SK-N-SH (cell line): ENCODE data around the gene KY. TPM values are rescaled to one million over a fixed set of nuclear protein-coding genes. Genes with fewer than 3 reads are reported as not detected.
A peak's percentile ranks its signal among the peaks of the same experiment; 100 is the strongest.

Experiments used
- CTCF ChIA-PET: fragments of 300-600, 350-600 bp; formaldehyde crosslinking; extraction: SDS; loops from one replicate; lab custom pipeline; 2021; lab: Yijun Ruan, JAX
- POLR2A ChIA-PET: fragments of 350-600 bp; sonication (Branson Sonifier 250); formaldehyde crosslinking; extraction: SDS; loops from one replicate; lab custom pipeline; 2020; ENCODE audit warnings: antibody characterized with exemption, inconsistent platforms; lab: Yijun Ruan, JAX
- DNase-seq: peaks from one replicate; pipeline ENCODE4 v3.0.0; 2012
- H2AFZ ChIP-seq: fragments of 200-600 bp; sonication (generic); 2 replicates; pipeline ENCODE4 v1.8.1; 2016; ENCODE audit warnings: antibody characterized with exemption, mild to moderate bottlenecking, low read depth
- H3F3A ChIP-seq: fragments of 200-600 bp; sonication (generic); replicated peaks from 2 replicates; pipeline ENCODE3; 2016; ENCODE audit warnings: antibody characterized with exemption, mild to moderate bottlenecking; ENCODE audit not compliant: insufficient read depth
- H3K27ac ChIP-seq, 2 experiments: fragments of 200-500 bp in 1 of 2; fragments of 200-600 bp in 1 of 2; sonication (Bioruptor generic) in 1 of 2; sonication (generic), shearing (Covaris generic) in 1 of 2; 2 replicates each; pipeline versions ENCODE4 v1.5.1 to v1.6.1; 2014 to 2016; ENCODE audit warnings: low read depth in 2 of 2, inconsistent platforms in 1 of 2, low read length in 1 of 2, mild to moderate bottlenecking in 1 of 2, mixed read lengths in 1 of 2
- H3K27me3 ChIP-seq: fragments of 200-600 bp; sonication (generic), shearing (Covaris generic); 2 replicates; pipeline ENCODE4 v1.6.1; 2016; ENCODE audit warnings: mixed run types; ENCODE audit not compliant: insufficient read depth
- H3K36me3 ChIP-seq, 2 experiments: fragments of 200-500 bp in 1 of 2; fragments of 200-600 bp in 1 of 2; sonication (Bioruptor generic) in 1 of 2; sonication (generic) in 1 of 2; replicated peaks in 1 of 2; 2 replicates each; pipeline versions ENCODE3 to v1.5.1; 2014 to 2016; ENCODE audit warnings: low read length in 1 of 2, mild to moderate bottlenecking in 1 of 2; ENCODE audit not compliant: insufficient read depth in 2 of 2, control insufficient read depth in 1 of 2
- H3K4me1 ChIP-seq, 2 experiments: fragments of 200-500 bp in 1 of 2; fragments of 200-600 bp in 1 of 2; sonication (Bioruptor generic) in 1 of 2; sonication (generic), shearing (Covaris generic) in 1 of 2; 2 replicates each; pipeline versions ENCODE4 v1.5.1 to v1.6.1; 2014 to 2016; ENCODE audit warnings: low read depth in 1 of 2, low read length in 1 of 2, mixed run types in 1 of 2; ENCODE audit not compliant: insufficient read depth in 2 of 2, control insufficient read depth in 1 of 2
- H3K4me2 ChIP-seq: fragments of 200-600 bp; sonication (generic), shearing (Covaris generic); 2 replicates; pipeline ENCODE4 v1.6.1; 2017; ENCODE audit warnings: mixed run types
- H3K4me3 ChIP-seq, 2 experiments: fragments of 200-500 bp in 1 of 2; fragments of 200-600 bp in 1 of 2; sonication (Bioruptor generic) in 1 of 2; sonication (generic), shearing (Covaris generic) in 1 of 2; 2 replicates each; pipeline versions ENCODE4 v1.5.1 to v1.8.1; 2014 to 2016; ENCODE audit warnings: low read depth in 2 of 2, inconsistent platforms in 1 of 2, low read length in 1 of 2, mild to moderate bottlenecking in 1 of 2, mixed read lengths in 1 of 2, moderate library complexity in 1 of 2
- H3K79me2 ChIP-seq: fragments of 200-600 bp; sonication (generic); 2 replicates; pipeline ENCODE4 v1.8.1; 2017; ENCODE audit warnings: mild to moderate bottlenecking; ENCODE audit not compliant: insufficient read depth
- H3K9ac ChIP-seq: fragments of 200-600 bp; sonication (generic); 2 replicates; pipeline ENCODE4 v1.6.1; 2017; ENCODE audit warnings: mixed run types
- H3K9me2 ChIP-seq: fragments of 200-600 bp; sonication (generic); 2 replicates; pipeline ENCODE4 v1.6.1; 2017; ENCODE audit warnings: mixed run types
- H3K9me3 ChIP-seq: fragments of 200-600 bp; sonication (generic); 2 replicates; pipeline ENCODE4 v1.6.1; 2017; ENCODE audit warnings: mixed run types, mild to moderate bottlenecking, moderate library complexity
- H4K20me1 ChIP-seq: fragments of 200-600 bp; sonication (generic); 2 replicates; pipeline ENCODE4 v1.6.1; 2017; ENCODE audit warnings: mild to moderate bottlenecking, mixed run types; ENCODE audit not compliant: insufficient read depth
- CHD2 ChIP-seq: fragments of 150-350 bp; IDR thresholded peaks from 2 replicates; pipeline ENCODE4 v1.6.1; 2018; ENCODE audit warnings: low read length; ENCODE audit not compliant: partially characterized antibody
- ELF1 ChIP-seq: IDR thresholded peaks from 2 replicates; pipeline ENCODE4 v1.4.0; 2012
- FOXJ3 ChIP-seq: sonication (generic); formaldehyde crosslinking; IDR thresholded peaks from 2 replicates; pipeline ENCODE4 v1.5.1; 2020; ENCODE audit warnings: mild to moderate bottlenecking, missing genetic modification reagents
- FOXM1 ChIP-seq: IDR thresholded peaks from 2 replicates; pipeline ENCODE4 v1.4.0; 2012; ENCODE audit warnings: low read depth, mild to moderate bottlenecking
- PBX3 ChIP-seq: IDR thresholded peaks from 2 replicates; pipeline ENCODE4; 2012
- RAD21 ChIP-seq: IDR thresholded peaks from 2 replicates; pipeline ENCODE4 v1.6.1; 2012; ENCODE audit warnings: mild to moderate bottlenecking, low read length
- RCOR1 ChIP-seq: fragments of 150-350 bp; IDR thresholded peaks from 2 replicates; pipeline ENCODE4 v1.6.1; 2017; ENCODE audit warnings: antibody characterized with exemption, low read length
- RFX5 ChIP-seq: IDR thresholded peaks from 2 replicates; pipeline ENCODE4 v1.6.1; 2012; ENCODE audit warnings: mild to moderate bottlenecking, improper control_type of control experiment, low read length
- SIN3A ChIP-seq: IDR thresholded peaks from 2 replicates; pipeline ENCODE4 v1.6.1; 2012; ENCODE audit warnings: low read depth, mild to moderate bottlenecking, low read length, moderate library complexity, borderline replicate concordance
- SMC3 ChIP-seq: IDR thresholded peaks from 2 replicates; pipeline ENCODE4 v1.6.1; 2012; ENCODE audit warnings: low read depth, low read length, improper control_type of control experiment
- TCF12 ChIP-seq: IDR thresholded peaks from 2 replicates; pipeline ENCODE4 v1.4.0; 2012
- USF1 ChIP-seq: IDR thresholded peaks from 2 replicates; pipeline ENCODE4 v1.4.0; 2012; ENCODE audit warnings: low read depth, borderline replicate concordance
- ZBTB33 ChIP-seq: IDR thresholded peaks from 2 replicates; pipeline ENCODE4 v1.4.0; 2012; ENCODE audit warnings: low read depth, borderline replicate concordance
- WGBS: methylation state at CpG from one replicate; pipeline ENCODE4 v1.1.6; 2017; ENCODE audit warnings: low lambda C conversion rate; 5-methylcytosine and 5-hydroxymethylcytosine counted together
- polyA plus RNA-seq, 3 experiments: library from polyadenylated mRNA; depleted of rRNA; stranded (reverse); fragments of >200 nt; gene quantifications; 2 replicates each; pipeline ENCODE4 v1.2.3, GENCODE V29; 2012

The KY gene
- polyA plus RNA-seq, 1 of the 3 experiments (the other 2 are of a cell fraction): 2.4 TPM

- TF ChIP-seq ZBTB33 (no peak), RAD21 (no peak), PBX3 (no peak), SMC3 (no peak), USF1 (no peak), TCF12 (0 out of 2 replicates have a peak, but pooled peaks have one; percentile 8), CHD2 (no peak)
- TF ChIP-seq, all 33 proteins: peak for 2
These were observed 13.1 kb upstream of the KY start (continued) for GRCh38 chr3:134663721-134664456.

- ChIA-PET CTCF (interaction anchor here (1.3 to 2.7 kb wide), 2 partner anchors 12 to 59 kb away, joined by 3 to 11 read pairs; no protein-coding TSS in a partner anchor), POLR2A (no interaction called here)
These were observed 9.2 kb upstream of the KY start for GRCh38 chr3:134660046-134660441.

More at GRCh38 chr3:134660046-134660441, 9.2 kb upstream of the KY start:
- H3K4me1 ChIP-seq: peaks cover 3 to 9% of the 10 kb centered on the region in 2 experiments; a peak in 2 of 4 replicates
- no peak overlapping the region for H3K4me2 ChIP-seq
- H3K9ac ChIP-seq: no peak overlapping the region
- H3K27me3 ChIP-seq: no peaks in the 10 kb centered on the region
- TF ChIP-seq ELF1: no peak
- no peak for TF ChIP-seq CHD2
- no peak for TF ChIP-seq RFX5
- TF ChIP-seq FOXJ3 (CRISPR knock-in tag): no peak
- TF ChIP-seq SIN3A: no peak
- no peak for TF ChIP-seq RCOR1
- TF ChIP-seq FOXM1: no peak
- no peak overlapping the region for H3K4me3 ChIP-seq
- H3K36me3 ChIP-seq: no peaks in the 10 kb centered on the region
- no peaks in the 10 kb centered on the region for H3K9me3 ChIP-seq
- no peak overlapping the region for H2AFZ ChIP-seq
- no peaks in the 10 kb centered on the region for H3K79me2 ChIP-seq
- no peaks in the 10 kb centered on the region for H4K20me1 ChIP-seq
- H3K9me2 ChIP-seq: no peaks in the 10 kb centered on the region
- peaks cover 3% of the 10 kb centered on the region for H3F3A ChIP-seq
- H3K27ac ChIP-seq: no peak overlapping the region
- DNase-seq: no peak
- WGBS: 93% methylated on average over 5 of the region's 5 CpGs
